BLaER1 treated with 17β-estradiol and CSF1 and Interleukin-3, amounts not matched to agents 10 nM and 100 nM (cell line): ENCODE results near the gene CUL9.
"Not testable (repeated sequence)": the region's sequence is repeated elsewhere in the genome, so short reads cannot be mapped to it uniquely, and the experiment has no call there.

Experiments used
- H3K27ac ChIP-seq, 11 experiments: shearing (Covaris generic); formaldehyde crosslinking; 2 replicates each; pipeline ENCODE4 v1.8.1; 2022
- H3K27me3 ChIP-seq, 11 experiments: shearing (Covaris generic); formaldehyde crosslinking; 2 replicates each; pipeline ENCODE4 v1.8.1; 2022
- H3K36me3 ChIP-seq, 11 experiments: shearing (Covaris generic); formaldehyde crosslinking; 2 replicates each; pipeline ENCODE4 v1.8.1; 2022
- H3K4me1 ChIP-seq, 10 experiments: shearing (Covaris generic); formaldehyde crosslinking; 2 replicates each; pipeline ENCODE4 v1.8.1; 2022
- H3K4me2 ChIP-seq, 11 experiments: shearing (Covaris generic); formaldehyde crosslinking; 2 replicates each; pipeline ENCODE4 v1.8.1; 2022
- H3K4me3 ChIP-seq, 10 experiments: shearing (Covaris generic); formaldehyde crosslinking; 2 replicates each; pipeline ENCODE4 v1.8.1; 2022
- H3K9ac ChIP-seq, 11 experiments: shearing (Covaris generic); formaldehyde crosslinking; 2 replicates each; pipeline ENCODE4 v1.8.1; 2022
- H3K9me3 ChIP-seq, 11 experiments: shearing (Covaris generic); formaldehyde crosslinking; replicated peaks in 1 of 11; 2 replicates each; pipeline ENCODE4 v1.8.1; 2022
- H4K20me1 ChIP-seq, 11 experiments: shearing (Covaris generic); formaldehyde crosslinking; 2 replicates each; pipeline ENCODE4 v1.8.1; 2022
- Cebpa-rat ChIP-seq, 11 experiments: shearing (Covaris generic); IDR thresholded peaks; 2 replicates each; pipeline ENCODE4 v1.8.1; 2022

Gene CUL9

DNA sequence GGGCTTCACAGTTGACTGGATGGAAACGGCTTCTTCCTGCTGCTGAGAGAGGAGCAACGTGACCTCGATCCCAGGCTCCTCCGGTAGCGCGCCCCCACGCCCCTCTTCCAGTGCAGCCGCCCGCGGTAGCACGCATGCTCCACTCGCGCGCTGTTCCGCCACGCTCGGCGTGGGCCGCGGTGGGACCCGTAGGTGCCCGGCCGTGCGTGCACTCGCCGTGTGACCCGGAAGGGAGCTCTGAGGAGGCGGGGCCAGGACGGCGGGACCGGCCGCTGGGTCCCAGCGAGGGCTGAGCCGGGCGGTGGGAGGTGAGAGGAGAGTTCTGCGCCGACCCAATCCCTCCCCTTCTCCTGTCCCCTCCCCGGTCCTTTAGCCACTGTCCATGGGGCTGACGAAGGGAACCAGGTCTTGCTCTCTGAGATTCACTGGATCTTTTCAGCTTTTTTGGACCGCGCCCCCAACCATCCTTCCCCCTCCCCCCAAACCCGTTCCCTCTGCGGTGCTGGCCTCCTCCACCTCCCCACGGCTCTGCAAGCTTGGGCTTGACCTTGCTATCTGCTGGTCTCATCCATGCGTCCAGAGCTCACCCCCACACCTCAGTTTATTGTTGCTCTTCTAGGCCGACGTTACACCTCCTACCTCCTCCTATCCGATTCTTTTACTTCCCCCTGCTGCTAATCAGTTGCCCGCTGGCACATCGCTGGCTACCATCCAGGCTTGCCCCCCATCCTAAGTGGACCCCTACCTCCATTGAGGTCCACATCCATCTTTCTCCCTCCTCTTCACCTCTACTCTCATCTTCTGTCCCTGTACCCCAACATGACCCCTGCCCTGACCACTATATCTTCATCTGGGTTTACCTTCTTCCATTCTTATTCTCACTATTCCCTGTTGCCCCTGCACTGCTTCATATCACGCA lies at the start of gene CUL9:
Gene CUL9 (plus strand): TSS at position 255 of the 919 bp plus-strand sequence. CDS start 2,115 bp downstream, outside the sequence.
- H3K4me2 ChIP-seq = peak within 1 kb of the TSS; percentile 85 to 97 (median 93)
- peaks cover 0 to 15% (median 0%) of the 10 kb centered on the region in 11 experiments; a peak in 2 of 22 replicates for H4K20me1 ChIP-seq
- peak within 1 kb of the TSS; percentile 28 to 78 (median 67); a peak in 21 of 22 replicates for H3K27ac ChIP-seq
- peak within 1 kb of the TSS; percentile 71 to 89 (median 76) for H3K4me3 ChIP-seq
- H3K9me3 ChIP-seq = peaks cover 0 to 8% (median 0%) of the 10 kb centered on the region in 11 experiments; a peak in 5 of 22 replicates
- peaks cover 35 to 45% (median 38%) of the 10 kb centered on the region in 10 experiments for H3K4me1 ChIP-seq
- H3K36me3 ChIP-seq = peaks cover 50 to 64% (median 58%) of the 10 kb centered on the region in 11 experiments
- H3K9ac ChIP-seq = peak within 1 kb of the TSS; percentile 74 to 85 (median 81)
- TF ChIP-seq Cebpa-rat (IDR thresholded peaks at IDR 0.05) = no peak
- no peaks in the 10 kb centered on the region for H3K27me3 ChIP-seq

DNA sequence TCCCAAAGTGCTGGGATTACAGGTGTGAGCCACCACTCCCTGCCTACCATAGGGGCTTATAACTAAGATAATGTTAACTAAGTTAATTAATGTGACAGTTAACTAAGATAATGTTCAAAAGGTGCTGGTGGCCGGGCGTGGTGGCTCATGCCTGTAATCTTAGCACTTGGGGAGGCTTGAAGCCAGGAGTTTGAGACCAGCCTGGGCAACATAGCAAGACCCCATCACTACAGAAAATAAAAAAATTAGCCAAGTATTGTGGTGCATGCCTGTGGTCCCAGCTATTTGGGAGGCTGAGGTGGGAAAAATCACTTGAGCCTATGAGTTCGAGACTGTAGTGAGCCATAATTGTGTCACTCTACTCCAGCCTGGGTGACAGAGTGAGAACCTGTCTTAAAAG lies 43.7 kb upstream of the CUL9 start:
- Histone ChIP-seq H3K4me1 (peaks cover 0 to 19% (median 12%) of the 10 kb centered on the region in 10 experiments; a peak in 12 of 20 replicates), H3K27me3 (no peaks in the 10 kb centered on the region), H3K4me3 (no peak overlapping the region), H3K27ac (no peak overlapping the region), H3K4me2 (no peak overlapping the region), H4K20me1 (peaks cover 0 to 10% (median 0%) of the 10 kb centered on the region in 11 experiments; a peak in 1 of 22 replicates), H3K36me3 (peaks cover 0 to 57% (median 29%) of the 10 kb centered on the region in 11 experiments; a peak in 19 of 22 replicates), H3K9me3 (no peaks in the 10 kb centered on the region), H3K9ac (no peak overlapping the region)
- no peak for TF ChIP-seq Cebpa-rat (IDR thresholded peaks at IDR 0.05)

DNA sequence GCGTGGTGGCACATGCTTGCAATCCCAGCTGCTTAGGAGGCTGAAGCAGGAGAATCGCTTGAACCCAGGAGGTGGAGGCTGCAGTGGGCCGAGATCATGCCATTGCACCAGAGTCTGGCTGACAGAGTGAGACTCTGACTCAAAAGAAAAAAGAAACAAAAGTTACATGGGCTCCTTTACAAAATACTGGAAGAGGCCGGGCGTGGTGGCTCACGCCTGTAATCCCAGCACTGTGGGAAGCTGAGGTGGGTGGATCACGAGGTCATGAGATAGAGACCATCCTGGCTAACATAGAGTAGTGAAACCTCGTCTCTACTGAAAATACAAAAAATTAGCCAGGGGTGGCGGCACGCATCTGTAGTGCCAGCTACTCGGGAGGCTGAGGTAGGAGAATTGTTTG lies 42.0 kb upstream of the CUL9 start:
- Histone ChIP-seq H3K4me1 (peaks cover 0 to 25% (median 15%) of the 10 kb centered on the region in 10 experiments; a peak in 13 of 20 replicates), H3K9ac (0 out of 22 replicates have a peak overlapping the region, but pooled peaks of 1 of the 11 experiments have one; percentile 26), H3K36me3 (peaks cover 0 to 54% (median 38%) of the 10 kb centered on the region in 11 experiments; a peak in 20 of 22 replicates)
- H3K27ac ChIP-seq, H3K4me3 ChIP-seq, H3K9me3 ChIP-seq, H3K4me2 ChIP-seq, H3K27me3 ChIP-seq, H4K20me1 ChIP-seq: not testable (repeated sequence)

DNA sequence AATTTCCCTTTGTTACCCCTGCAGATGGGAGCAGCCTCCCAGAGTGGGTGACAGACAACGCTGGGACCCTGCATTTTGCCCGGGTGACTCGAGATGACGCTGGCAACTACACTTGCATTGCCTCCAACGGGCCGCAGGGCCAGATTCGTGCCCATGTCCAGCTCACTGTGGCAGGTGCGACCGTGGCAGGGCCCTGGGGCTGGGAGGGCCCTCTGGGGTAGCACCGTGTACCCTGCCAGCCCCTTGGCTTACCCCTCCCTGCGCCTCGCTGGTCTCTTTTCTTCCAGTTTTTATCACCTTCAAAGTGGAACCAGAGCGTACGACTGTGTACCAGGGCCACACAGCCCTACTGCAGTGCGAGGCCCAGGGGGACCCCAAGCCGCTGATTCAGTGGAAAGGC lies 40.4 kb upstream of the CUL9 start:
- no peak for TF ChIP-seq Cebpa-rat (IDR thresholded peaks at IDR 0.05)
- Histone ChIP-seq H3K4me2 (peak overlapping the region in 6 of 11 experiments; percentile 4 to 53 (median 34); a peak in 9 of 22 replicates), H3K4me3 (no peak overlapping the region), H3K27ac (no peak overlapping the region; a peak in 2 of 22 replicates), H3K4me1 (peaks cover 0 to 25% (median 15%) of the 10 kb centered on the region in 10 experiments; a peak in 13 of 20 replicates), H3K27me3 (no peaks in the 10 kb centered on the region), H3K36me3 (peaks cover 5 to 64% (median 44%) of the 10 kb centered on the region in 11 experiments; a peak in 20 of 22 replicates), H4K20me1 (0 out of 22 replicates have a peak, but pooled peaks cover 0 to 5% (median 0%) of the 10 kb centered on the region in 11 experiments), H3K9ac (peak overlapping the region in 4 of 11 experiments; percentile 6 to 44 (median 26); a peak in 4 of 22 replicates), H3K9me3 (no peaks in the 10 kb centered on the region)

DNA sequence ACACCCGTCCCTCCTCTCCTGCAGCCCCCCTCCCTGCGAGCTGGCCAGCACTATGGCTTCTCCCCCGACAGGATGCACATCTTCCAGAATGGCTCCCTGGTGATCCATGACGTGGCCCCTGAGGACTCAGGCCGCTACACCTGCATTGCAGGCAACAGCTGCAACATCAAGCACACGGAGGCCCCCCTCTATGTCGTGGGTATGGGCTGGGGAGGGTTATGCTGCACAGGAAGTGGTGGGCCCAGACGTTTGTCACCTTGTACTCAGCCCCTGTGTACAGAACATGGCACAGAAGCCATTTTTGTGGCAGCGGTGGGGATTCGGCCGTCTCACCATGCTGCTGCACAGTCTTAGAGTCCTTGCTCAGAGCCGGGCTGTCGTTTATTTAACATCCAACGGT lies 39.9 kb upstream of the CUL9 start:
- TF ChIP-seq Cebpa-rat (IDR thresholded peaks at IDR 0.05) = no peak
- Histone ChIP-seq H3K9me3 (no peaks in the 10 kb centered on the region), H3K4me3 (no peak overlapping the region), H3K27me3 (no peaks in the 10 kb centered on the region), H3K4me2 (peak overlapping the region in 6 of 11 experiments; percentile 4 to 53 (median 34); a peak in 11 of 22 replicates), H3K4me1 (peaks cover 0 to 28% (median 16%) of the 10 kb centered on the region in 10 experiments; a peak in 13 of 20 replicates), H3K27ac (no peak overlapping the region; a peak in 1 of 22 replicates), H3K9ac (peak overlapping the region in 5 of 11 experiments; percentile 6 to 44 (median 32); a peak in 4 of 22 replicates), H4K20me1 (0 out of 22 replicates have a peak, but pooled peaks cover 0 to 7% (median 0%) of the 10 kb centered on the region in 11 experiments), H3K36me3 (peaks cover 5 to 69% (median 49%) of the 10 kb centered on the region in 11 experiments; a peak in 20 of 22 replicates)

DNA sequence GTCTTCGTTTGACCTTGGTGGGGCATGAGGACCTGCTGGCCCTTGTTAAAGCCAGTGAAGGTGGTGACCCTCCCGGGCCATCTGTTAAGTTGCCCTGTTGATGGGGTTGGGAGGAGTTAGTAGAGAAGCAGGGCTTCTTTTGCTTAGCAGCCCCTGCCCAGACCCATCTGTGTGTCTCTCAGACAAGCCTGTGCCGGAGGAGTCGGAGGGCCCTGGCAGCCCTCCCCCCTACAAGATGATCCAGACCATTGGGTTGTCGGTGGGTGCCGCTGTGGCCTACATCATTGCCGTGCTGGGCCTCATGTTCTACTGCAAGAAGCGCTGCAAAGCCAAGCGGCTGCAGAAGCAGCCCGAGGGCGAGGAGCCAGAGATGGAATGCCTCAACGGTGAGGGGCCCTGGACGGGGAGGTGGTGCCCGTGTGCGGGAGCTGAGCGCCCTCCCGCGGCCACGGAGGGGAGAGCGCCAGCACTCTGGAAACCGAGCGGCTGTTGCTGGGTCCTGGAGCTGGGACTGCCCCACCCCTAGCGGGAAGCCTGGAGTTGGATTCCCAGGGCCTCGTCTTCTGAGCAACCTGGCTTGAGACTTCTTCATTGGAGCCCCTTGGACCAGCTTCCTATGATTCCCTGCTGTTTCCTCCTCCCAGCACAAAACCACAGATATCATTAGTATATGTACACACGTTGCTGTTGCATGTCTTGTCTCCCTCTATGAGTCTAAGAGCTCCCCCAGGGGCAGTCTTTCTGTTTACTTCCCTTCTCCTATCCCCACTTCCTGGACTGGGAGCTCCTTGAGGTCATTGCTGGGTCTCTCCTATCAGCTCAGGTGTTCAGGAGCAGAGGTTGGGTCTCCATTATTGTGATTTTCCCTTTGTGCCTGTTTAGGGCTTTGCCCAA lies 38.5 kb upstream of the CUL9 start:
- Histone ChIP-seq H3K4me2 (peak overlapping the region in 1 of 11 experiments; percentile 19; a peak in 2 of 22 replicates), H3K27ac (peak overlapping the region in 1 of 11 experiments; percentile 8; a peak in 1 of 22 replicates), H3K9me3 (no peaks in the 10 kb centered on the region), H3K4me1 (peaks cover 0 to 30% (median 19%) of the 10 kb centered on the region in 10 experiments; a peak in 13 of 20 replicates), H3K4me3 (no peak overlapping the region), H3K36me3 (peaks cover 5 to 76% (median 56%) of the 10 kb centered on the region in 11 experiments; a peak in 20 of 22 replicates), H4K20me1 (0 out of 22 replicates have a peak, but pooled peaks cover 0 to 11% (median 0%) of the 10 kb centered on the region in 11 experiments), H3K9ac (peak overlapping the region in 5 of 11 experiments; percentile 6 to 32 (median 24); a peak in 4 of 22 replicates), H3K27me3 (no peaks in the 10 kb centered on the region)
- no peak for TF ChIP-seq Cebpa-rat (IDR thresholded peaks at IDR 0.05)

DNA sequence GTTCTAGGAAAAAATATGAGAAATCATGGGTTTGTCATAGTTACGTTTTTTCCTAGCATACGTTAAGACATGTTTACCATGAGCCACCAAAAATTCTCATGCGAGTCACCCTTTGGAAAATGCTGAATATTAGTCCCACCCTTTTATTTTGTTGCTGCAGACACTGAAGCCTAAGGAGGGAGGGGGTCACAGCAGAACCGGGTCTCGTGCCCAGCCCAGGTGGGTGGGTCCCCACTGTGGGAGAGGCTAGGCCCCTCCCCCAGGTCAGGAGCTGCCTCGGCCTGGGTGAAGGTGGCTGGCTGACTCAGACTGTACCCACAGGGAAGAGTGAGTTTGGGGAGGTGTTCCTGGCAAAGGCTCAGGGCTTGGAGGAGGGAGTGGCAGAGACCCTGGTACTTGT lies 37.1 kb upstream of the CUL9 start:
- H3K27me3 ChIP-seq = no peaks in the 10 kb centered on the region

DNA sequence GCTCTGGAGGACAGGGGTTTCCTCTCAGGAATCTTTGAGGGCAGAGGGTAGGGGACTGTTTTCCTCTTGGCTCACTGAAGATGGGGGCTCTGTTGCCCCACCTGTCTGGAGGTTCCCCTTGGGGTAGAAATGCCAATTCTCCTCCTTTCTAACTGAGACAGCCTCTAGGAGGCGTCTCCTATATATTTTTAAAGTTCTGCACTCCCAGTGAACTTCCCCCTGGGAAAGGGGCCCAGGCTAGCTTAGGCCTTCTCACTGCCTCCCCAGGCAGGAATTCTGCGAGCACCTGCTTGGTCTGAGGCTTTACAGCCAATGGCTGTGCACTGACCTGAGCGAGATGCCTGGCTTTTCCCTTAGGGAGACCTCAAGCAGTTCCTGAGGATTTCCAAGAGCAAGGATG lies 35.7 kb upstream of the CUL9 start:
- H3K9ac ChIP-seq = peak overlapping the region in 2 of 11 experiments; percentile 7 to 10; a peak in 1 of 22 replicates

More for the DNA sequence above, 37.1 kb upstream of the CUL9 start:
- Histone ChIP-seq H3K9me3 (no peaks in the 10 kb centered on the region), H4K20me1 (0 out of 22 replicates have a peak, but pooled peaks cover 0 to 11% (median 0%) of the 10 kb centered on the region in 11 experiments), H3K36me3 (peaks cover 5 to 62% (median 44%) of the 10 kb centered on the region in 11 experiments; a peak in 19 of 22 replicates), H3K9ac (no peak overlapping the region), H3K4me1 (peaks cover 4 to 35% (median 21%) of the 10 kb centered on the region in 10 experiments; a peak in 13 of 20 replicates), H3K4me3 (no peak overlapping the region), H3K4me2 (no peak overlapping the region), H3K27ac (no peak overlapping the region)
- no peak for TF ChIP-seq Cebpa-rat (IDR thresholded peaks at IDR 0.05)

More for the DNA sequence above, 35.7 kb upstream of the CUL9 start:
- Histone ChIP-seq H3K27ac (no peak overlapping the region), H3K4me3 (no peak overlapping the region), H3K27me3 (no peaks in the 10 kb centered on the region), H4K20me1 (0 out of 22 replicates have a peak, but pooled peaks cover 0 to 10% (median 0%) of the 10 kb centered on the region in 11 experiments), H3K9me3 (no peaks in the 10 kb centered on the region), H3K36me3 (peaks cover 5 to 74% (median 44%) of the 10 kb centered on the region in 11 experiments; a peak in 19 of 22 replicates), H3K4me2 (no peak overlapping the region), H3K4me1 (peaks cover 4 to 42% (median 22%) of the 10 kb centered on the region in 10 experiments; a peak in 13 of 20 replicates)
- no peak for TF ChIP-seq Cebpa-rat (IDR thresholded peaks at IDR 0.05)
